GM03348 (cell line): ENCODE results near the gene ALDH1L1.

ENCODE experiments used
- DNase-seq: peaks from one replicate; pipeline ENCODE4 v3.0.0; 2012; ENCODE audit warnings: low spot score

Gene ALDH1L1

DNA sequence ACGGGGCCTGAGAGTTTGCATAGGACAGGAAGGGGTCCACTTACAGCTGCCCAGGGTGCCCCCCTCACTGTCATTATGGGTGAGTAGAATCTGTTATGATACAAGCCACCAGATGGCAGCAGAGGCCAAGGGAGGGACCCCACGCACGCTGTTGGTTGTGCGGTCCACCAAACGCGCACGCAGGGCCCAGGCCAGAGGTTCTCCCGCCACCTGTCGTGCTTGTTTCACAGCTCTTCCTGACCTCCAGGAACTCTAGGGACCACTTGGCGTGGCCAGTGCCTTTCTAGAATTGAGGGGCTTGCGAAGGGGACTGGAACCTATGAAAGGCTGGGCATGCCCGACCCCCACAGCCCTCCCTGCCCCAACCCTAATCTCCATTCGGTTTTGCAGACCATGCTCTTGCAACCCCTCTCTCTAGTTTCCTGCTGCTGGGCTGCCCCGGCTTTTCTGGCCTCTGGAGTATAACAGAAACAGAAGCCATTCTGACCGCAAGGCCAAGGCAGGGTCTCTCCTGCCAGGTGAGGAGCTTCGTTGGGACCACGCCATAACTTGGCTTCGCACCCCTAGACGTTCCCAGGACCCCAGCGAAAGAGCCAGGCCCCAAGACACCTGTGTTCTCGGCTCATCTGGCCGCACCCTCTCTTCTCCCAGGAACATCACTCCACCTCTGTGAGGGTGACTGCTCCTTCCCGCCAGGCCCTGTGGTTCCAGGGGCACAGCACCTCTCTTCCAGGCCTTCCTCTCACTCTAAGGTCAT, 46.0 kb downstream of the ALDH1L1 start:
- peak; percentile 88 for DNase-seq

DNA sequence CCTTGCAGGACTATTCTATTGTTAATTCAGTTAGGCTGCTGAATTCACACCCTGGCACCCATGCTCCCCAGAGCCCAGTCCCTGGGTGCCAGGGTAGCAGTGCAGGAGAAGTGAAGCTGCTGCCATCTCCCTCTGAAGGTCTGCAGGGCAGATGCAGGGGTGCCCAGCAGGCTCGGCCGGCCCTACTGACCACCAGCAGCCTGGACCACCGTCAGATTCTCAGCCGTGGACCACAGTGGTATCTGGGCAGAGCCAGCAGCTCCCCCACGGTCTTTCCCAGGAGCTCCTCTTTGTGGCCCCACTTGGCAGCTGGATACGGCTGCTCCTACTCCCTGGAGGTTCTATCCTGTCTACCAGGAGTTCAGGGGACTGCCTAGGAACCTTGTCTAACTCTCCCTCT, 46.8 kb downstream of the ALDH1L1 start:
- DNase-seq: no peak

DNA sequence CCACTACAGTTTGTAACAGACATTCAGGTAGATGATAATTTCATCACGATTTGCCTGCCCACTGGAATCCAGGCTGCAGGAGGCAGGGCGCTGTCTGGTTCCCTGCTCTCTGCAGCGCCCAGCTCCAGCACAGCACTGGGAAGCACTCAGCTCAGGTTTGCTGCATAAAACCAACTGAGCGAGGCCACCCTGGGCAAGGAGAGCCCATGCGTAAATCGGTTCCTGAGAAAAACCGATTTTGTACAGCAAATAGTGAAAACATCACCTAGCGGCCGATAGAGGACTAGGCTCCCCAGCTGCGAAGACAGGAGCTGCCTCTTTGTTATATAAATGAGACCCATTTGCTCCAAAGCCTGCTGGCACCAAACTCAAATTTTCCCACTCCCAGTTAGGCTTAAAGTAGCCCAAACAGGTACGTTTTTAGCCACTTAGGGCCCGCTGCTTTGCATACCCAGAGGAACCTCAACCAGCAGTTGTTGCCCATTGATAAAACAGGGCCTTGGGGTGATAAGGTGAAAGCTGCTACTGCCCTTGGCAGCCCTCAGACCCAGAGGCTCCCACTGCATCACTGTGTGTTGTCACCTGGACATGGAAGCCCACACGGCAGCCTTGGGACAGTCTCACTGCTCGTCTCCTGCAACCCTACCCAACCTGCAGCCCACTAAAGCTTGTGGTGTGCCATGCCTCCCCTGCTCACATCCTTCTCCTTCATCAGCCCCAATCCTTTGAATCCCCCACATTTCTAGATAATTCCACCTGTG, 47.5 kb downstream of the ALDH1L1 start:
- no peak for DNase-seq

DNA sequence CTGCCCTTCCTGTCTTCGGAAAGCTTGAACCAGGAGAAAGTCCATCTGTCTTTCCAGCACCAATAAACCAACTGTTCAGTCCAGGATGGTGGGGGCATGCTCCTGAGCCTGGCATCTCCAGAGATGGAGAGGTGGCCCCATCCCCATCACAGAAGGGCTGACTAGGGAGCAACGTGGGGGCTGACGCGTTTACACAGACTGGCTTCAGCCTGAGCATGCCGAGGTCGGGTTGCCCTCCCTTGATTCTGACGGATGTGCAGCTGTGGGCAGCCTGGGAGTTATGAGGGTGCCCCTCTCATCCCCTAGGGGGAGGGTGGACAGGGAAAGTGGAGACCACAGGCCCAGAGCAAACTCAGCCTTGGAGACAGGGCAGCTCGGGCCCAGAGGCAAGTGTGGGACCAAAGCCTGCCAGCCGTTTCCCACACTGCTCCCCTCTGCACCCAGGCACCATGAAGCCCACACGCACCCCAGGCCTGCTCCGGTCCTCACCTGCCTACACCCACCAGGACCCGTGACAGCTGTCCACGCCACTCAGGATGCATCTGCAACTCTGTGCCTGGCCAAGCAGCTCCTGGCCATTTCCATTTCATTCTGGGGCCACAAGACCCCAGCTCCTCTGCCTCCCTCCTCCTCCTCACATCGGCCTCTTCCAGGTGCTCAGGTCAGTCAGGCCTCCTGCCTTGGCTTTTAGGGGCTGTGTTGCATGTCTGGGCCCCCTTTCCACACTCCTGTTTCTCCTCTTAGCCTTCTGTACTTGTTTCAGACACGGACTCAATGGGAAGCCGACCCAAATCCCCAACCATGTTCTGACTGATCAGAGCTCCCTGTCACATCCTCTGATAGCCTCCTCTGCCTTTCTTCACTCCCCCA, 48.3 kb downstream of the ALDH1L1 start:
- no peak for DNase-seq

DNA sequence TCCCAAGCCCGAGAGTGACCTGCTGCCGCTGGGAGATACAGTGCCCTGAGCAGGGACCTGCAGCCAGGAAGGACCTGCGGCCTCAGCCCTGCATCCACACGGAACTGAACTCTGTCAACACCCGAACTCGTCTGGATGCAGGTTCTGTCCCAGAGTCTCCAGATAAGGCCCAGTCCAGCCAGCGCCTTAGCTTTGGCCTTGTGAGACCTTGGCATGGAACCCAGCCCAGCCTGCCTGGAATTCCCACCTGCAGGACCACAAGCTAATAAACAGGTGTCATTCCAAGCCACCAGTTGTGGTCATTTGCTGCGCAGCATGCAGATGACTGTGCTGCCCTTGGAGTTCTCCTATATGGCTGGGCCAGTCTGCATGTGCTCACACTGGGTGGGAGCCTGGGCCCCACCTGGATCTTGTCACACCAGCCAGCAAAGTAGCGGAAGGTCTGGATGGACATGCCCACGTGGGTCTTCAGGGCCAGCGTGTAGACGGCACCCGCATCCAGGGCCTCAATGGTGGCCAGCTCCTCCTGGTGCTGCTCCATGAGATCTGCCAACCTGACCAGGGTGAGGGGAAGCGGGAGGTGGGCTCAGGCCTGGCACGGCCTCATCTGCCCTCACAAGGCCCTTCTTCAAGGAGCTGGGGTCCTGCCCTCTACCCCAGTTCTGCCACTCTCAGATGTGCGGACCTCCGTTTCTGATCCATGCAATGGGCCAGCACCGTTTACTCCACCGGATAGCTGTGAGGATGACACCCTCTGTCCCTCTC, 49.2 kb downstream of the ALDH1L1 start:
- DNase-seq: no peak

DNA sequence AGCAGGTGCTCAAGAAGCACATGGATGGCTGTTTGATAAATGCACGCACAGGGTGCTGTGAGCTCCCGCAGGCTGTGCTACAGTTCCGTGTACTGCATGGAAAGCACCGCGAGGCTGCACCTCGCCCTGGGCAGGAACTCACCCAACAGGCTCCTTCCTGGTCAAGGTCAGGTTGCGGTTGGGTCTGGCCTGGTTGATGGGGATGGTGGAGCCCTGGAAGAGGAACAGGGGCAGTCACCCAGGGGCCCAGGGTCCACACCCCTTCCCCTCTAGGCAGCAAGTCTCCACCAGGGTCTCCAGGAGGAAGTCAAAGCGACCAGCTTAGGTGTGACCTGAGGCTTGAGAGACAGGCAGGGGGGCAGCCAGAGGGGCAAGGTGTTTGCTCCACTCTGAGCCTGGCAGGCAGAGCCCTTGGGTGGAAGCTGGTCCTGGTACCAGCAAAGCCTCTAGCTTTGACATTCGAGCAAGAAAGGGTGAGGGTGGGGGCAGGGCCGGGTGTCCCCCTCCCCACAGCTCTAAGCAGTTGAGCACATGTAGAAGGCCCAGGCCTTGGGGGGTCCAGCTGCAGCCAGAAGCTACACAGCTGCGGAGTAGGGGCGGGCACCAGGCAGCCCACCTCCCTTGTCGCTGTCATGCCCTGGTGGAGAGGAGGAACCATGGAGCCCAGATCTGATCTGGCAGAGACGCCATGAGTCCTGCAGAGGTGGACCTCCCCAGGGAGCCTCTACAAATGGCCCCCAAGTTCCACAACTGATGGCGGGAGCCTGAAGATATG, 50.1 kb downstream of the ALDH1L1 start:
- no peak for DNase-seq

DNA sequence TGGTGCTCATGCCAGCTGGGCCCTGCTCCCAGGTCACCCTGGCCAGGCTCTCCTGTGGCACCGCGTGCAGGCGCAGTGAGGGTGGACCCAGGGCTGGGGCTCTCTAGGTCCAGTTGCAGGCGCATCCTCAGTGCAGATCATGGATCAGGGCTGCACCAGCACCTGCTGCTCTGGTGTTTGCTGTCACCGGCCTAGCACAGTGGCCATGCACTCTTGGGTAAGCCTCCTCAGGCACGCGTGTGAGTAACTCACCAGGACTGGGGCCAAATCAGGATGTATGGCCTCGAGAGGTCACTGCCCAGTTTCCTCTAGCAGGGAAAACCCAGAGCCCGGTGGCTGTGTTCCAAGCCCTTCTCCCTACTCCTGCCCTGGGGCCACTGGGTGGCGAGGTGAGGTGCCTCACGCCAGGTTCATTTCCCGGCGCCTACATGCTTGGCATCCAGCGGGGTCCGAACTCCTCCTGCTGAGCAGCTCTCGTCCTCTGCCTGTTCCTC, 50.9 kb downstream of the ALDH1L1 start:
- no peak for DNase-seq

DNA sequence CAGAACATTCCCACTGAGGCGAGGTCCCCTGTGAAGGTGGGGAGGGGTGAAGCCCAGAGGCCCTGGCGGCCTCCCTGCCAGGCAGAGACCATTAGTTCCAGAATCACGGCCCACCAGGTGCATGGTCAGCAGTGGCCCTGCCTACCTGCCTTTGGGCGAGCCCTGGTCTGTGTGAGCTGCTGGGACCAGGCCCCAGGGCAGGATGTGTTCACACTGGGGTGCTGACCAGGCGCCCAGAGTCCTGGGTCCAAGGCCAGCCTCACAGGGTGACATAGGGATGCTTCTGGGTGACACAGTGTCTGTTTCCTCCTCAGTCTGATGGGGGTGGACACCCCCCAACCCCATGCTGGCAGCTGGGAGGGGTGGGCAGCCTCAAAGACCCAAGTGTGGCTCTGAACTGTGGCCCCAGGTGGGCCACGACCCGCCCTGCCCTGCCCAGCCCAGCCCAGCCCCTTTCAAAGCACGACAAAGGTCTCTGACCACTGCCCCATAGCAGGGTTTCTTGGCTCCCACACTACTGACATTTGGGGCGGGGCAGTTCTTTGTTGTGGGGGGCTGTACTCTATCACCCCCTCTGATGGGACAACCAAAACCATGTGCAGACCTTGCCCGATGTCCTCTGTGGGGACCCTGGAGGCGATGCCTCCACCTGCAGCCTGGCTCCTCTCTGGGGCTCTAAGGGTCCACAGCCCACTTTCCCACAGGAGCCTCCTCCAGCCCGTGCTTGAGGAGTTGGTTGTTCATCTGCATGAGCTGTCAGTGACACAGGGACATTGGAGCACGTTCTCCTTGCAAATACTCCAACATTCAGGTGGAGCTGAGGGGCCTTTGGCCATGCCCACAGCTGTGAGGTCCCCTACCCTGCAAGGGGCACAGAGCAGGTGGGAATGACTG, 51.6 kb downstream of the ALDH1L1 start:
- DNase-seq: no peak

DNA sequence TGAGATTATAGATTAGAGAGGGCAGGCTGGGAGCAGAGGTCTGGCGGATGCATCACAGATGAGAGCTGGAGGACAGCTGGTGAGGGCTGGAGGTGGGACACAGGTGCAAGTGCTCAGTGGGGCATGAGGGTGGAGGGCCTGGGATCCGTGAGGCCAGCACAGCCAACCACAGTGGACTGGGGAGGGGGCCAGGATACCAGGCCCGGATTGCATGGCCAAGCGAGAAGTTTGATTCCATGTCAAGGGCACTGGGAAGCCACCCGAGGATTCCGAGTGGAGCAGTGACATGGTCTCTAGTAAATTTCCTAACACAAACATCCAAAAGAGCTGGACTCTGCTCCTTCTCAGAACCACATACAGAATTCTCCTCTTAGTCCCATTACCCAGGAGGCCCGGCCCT, 52.5 kb downstream of the ALDH1L1 start:
- no peak for DNase-seq

DNA sequence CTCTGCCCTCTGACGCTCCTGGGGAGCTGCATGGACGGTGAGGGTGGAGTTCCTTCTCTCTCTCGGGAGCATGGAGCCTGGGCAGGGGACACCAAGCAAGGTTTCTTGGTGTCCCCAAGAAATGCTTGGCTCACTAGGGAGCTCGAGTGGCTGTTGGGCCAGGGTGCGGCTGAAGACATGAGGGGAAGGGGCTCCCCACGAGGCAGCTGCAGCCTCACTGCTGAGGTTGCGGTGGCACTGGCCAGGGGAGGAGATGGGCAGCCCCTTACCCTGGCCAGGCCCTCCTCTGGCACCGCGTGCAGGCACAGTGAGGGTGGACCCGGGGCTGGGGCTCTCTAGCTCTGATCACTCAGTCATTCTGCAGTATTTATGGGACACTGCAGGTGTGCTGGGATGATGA, 52.9 kb downstream of the ALDH1L1 start:
- DNase-seq: no peak

DNA sequence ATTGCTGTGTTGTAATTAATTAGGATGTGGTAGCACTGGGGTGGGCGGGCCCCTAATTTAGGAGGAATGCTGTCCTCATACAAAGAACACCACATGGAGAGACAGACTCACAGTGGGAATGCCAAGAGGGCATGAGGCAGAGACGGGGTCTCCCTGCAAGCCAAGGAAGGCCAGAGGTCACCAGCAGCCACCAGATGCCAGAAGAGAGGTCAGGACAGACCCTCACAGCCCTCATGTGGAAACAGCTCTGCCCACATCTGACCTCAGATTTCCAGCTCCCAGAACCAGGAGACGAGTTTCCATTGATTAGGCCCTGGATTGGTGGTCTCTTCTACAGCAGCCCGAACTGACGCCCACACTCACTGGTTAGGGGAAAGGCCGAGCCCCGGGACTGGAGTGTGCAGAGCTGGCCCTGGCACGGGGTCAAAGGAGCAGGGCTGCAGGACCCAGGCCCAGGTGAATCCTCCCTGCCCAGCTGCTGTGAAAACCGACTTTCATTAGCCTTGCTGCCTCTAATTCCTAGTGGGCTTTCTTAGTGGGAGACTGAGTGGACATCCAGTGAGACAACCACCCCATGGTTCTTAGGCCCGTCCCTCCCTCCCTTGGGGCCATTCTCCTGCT, 53.5 kb downstream of the ALDH1L1 start:
- no peak for DNase-seq

DNA sequence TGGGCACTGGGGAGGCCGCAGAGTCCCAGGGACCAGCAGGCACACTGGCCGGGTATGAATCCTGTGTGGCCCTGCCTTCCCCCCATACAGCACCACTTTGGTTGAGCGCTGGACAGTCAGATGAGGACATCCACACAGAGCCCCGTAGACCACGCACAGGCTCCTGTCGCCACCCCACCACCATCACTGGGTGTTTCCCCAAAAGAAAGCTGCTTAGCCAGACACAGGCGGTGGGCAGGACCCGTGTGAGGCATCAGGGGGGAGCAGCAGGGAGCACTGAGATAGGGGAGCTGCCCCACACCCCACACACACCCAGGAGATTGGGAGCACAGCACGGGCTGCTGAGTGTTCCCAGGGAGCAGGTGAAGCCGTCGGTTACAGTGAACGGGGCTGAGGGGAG, 54.1 kb downstream of the ALDH1L1 start:
- no peak for DNase-seq

DNA sequence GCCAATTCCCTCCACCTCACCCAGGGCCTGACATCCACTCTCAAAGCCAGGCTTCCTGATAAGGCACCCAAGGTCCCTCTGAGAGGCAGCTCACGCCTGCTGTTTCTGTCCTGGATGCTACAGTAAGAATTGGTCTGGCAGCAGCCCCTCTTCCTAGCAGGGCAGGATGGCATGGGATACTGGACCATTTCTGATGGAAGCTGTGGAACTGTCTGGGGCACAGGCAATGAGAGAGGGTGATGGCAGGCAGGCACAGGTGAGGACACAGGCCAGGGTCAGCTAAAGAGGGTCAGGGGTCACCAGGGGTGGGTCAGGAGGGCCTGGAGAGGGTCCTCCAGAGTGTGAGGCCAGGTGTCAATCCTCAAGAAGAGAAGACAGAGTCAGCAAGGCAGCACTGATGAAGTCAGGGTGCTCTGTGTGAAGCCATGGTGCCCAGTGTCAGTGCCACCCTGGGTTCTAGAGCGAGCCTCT, 54.6 kb downstream of the ALDH1L1 start:
- DNase-seq: no peak

DNA sequence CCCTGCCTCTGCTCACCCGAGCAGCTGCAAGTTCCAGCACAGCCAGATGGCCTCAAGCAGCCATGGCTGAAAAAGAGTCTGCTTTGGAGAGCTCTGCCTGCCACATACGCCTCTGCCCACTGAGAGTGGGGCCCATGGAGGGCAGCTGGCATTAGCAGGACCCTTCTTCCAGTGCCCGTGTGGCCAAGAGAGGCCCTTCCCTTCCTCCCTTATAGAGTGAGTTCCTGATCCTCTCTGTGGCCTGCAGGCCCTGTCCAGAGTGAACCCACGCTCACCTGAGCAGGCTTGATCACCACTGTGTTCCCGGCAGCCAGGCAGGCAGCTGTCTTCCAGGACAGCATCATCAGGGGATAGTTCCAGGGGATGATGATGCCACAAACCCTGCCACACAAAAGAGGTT, 55.0 kb downstream of the ALDH1L1 start:
- DNase-seq: no peak

DNA sequence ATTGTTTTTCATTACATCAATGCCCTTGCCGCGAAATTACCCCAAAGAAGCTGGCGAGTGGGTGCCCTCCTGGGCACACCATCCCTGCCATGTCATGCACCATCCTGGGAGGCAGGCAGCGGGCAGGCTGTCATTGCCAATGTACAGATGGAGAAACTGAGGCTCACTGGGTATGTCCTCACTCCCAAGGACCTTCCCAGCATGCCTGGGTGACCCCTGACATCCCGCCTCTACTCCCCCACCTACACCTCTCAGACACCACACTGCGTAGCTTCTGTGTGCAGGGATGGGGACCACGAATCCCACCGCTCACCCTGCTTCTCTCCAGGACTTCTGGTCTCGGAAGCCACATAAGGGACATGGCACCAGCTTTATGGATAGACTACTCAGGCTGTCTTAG, 55.5 kb downstream of the ALDH1L1 start:
- no peak for DNase-seq

DNA sequence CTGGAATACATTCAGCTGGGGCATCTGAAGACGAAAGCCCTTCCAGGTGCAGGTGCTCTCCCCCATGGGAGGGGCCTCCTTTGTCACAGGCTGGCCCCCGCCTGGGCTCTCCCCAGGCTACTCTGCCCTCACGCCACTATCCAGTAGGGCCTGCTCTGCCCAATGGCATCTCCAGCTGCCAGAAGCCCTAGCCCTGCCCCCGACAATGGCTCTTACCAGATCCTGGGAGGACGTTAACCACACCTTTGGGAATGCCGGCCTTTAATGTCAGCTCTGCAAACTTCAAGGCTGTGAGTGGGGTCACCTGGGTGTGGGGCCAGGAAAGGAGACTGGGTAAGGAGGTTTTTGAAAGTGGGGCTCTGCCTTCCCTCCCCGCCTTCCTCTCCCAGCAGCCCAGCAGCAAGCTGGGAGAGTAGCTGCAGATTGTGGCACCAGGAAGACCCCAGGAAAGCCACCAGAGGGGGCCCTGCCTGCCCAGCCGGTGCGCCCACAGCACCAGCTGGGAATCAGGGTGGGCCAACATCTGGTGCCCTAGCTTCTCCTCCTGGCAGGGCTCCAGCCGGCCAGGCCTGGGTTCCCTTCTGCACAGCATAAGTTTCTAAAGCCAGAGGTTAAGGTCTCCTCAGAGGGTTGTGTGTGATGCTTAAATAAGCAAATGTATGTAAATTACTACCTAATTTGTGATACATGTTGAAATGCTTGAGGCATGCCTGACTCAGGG, 56.1 kb downstream of the ALDH1L1 start:
- DNase-seq: no peak

DNA sequence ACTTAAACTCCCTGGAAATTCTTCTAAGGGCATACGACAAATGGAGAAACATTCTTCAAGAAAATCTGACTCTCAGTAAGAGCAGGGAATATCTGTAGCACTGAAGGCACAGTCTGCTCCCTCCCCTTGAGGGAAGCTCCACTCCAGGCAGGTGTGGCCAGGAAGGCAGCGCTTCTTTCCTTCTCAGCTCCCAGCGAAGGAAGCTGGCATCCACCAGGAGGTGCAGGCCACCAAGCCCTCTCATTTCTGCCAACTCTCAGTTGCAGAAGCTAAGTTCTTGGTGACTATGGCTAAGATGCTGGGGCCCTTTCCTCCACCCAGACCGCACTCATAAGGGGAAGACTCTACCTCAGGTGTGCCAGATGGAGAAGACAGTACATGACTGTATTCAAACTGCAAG, 58.8 kb downstream of the ALDH1L1 start:
- DNase-seq: no peak

DNA sequence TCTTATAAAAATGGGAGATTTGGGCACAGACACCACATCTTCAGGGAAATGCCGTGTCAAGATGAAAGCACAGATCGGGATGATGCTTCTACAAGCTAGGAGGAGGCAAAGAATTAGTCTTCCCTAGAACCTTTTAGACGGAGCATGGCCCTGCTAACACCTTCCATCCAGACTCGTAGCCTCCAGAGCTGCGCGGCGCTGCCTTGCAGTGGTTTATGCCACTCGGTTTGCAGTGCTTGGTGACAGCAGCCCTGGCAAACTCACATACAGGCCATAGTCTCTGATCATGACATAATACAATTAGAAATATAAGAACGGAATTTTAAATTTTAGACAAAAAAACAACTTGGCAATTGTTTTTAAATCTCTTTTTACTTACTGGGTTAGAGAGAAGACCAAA, 59.3 kb downstream of the ALDH1L1 start:
- no peak for DNase-seq

DNA sequence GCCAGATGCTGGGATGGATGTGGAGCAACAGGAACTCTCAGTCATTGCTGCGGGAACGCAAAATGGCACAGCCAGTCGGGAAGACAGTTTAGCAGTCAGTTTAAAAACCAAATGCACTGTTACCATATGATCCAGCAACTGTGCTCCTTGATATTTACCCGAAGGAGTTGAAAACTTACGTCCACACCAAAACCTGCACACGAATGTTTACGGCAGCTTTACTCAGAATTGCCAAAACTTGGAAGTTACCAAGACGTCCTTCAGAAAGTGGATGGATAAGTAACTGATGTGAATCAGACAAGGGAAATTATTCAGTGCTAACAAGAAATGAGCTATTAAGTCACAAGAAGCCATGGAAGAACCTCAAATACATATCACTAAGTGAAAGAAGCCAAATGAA, 60.4 kb downstream of the ALDH1L1 start:
- no peak for DNase-seq
